ENCODE data around the gene RIMBP2. TPM values are rescaled to one million over a fixed set of nuclear protein-coding genes. Genes with fewer than 3 reads are reported as not detected.

The RIMBP2 gene
- polyA plus RNA-seq, 1 of the 3 experiments (the other 2 are of a cell fraction): 0.90 TPM

DNA sequence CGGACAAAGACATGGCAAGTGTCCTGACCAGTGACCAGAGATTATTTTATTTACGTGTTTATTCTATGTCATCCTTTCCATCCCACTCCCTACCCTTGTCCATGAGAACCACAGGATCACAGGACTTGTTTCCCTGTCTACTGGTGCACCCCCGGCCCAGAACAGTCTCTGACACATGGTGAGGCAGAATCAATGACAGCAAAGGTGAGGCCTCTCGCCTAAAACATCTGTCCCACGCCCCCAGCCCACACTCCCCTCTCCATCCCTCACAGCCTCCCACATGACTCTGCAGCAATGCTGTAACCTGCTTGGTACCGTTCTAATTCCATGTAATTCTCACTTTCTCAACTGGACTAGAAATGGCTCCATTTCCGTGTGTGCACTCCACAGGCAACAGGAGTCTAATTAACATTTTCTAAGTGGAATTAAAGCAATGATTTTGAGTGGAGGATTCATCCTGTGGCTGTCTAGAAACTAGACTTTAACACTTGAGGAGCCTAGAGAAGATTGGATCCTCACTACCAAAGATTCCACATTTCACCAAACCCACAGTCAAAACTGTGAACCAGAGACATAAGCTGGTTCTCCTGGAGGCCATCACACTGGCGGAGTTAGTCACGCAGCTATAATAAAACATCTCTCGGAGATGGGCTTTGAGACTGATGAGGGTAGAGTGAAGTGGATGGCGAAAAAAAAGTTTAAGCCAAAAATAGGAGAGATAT, 228.3 kb downstream of the RIMBP2 start:
- 28% methylated on average over 11 of the region's 11 CpGs for WGBS (ENCODE audit: low lambda C conversion rate)
- Histone ChIP-seq H3K4me3 (ENCODE audit: low read depth in 2 of 2, low read length in 1 of 2) (no peak overlapping the region), H2AFZ (ENCODE audit: low read depth) (no peak overlapping the region), H4K20me1 (ENCODE audit: insufficient read depth) (no peaks in the 10 kb centered on the region), H3K4me2 (no peak overlapping the region), H3K4me1 (ENCODE audit: control insufficient read depth in 1 of 2, insufficient read depth in 2 of 2, low read depth in 1 of 2, low read length in 1 of 2) (no peaks in the 10 kb centered on the region; a peak in 1 of 4 replicates), H3K27me3 (ENCODE audit: insufficient read depth) (no peaks in the 10 kb centered on the region), H3K9ac (no peak overlapping the region), H3F3A (replicated peaks; ENCODE audit: insufficient read depth) (no peaks in the 10 kb centered on the region), H3K9me3 (no peaks in the 10 kb centered on the region), H3K27ac (ENCODE audit: low read depth in 2 of 2, low read length in 1 of 2) (no peak overlapping the region), H3K79me2 (ENCODE audit: insufficient read depth) (no peaks in the 10 kb centered on the region), H3K9me2 (no peaks in the 10 kb centered on the region), H3K36me3 (replicated peaks in 1 of 2; ENCODE audit: control insufficient read depth in 1 of 2, insufficient read depth in 2 of 2, low read length in 1 of 2) (no peaks in the 10 kb centered on the region)
- ChIA-PET POLR2A (no interaction called here), CTCF (no interaction called here)
- no peak for DNase-seq
- TF ChIP-seq NRF1 (IDR thresholded peaks at IDR 0.05; ENCODE audit: low read depth, low read length) (no peak), FOXJ3 (CRISPR knock-in tag; IDR thresholded peaks at IDR 0.05) (no peak), RAD21 (IDR thresholded peaks at IDR 0.05; ENCODE audit: low read length) (no peak), SMC3 (IDR thresholded peaks at IDR 0.05; ENCODE audit: low read depth, low read length) (no peak), TAF1 (IDR thresholded peaks at IDR 0.05; ENCODE audit: borderline replicate concordance, low read depth, low read length) (no peak), RFX5 (IDR thresholded peaks at IDR 0.05; ENCODE audit: low read length) (no peak), POLR2AphosphoS5 (IDR thresholded peaks at IDR 0.05; ENCODE audit: low read depth, low read length) (no peak)
- TF ChIP-seq, protein P1, sequence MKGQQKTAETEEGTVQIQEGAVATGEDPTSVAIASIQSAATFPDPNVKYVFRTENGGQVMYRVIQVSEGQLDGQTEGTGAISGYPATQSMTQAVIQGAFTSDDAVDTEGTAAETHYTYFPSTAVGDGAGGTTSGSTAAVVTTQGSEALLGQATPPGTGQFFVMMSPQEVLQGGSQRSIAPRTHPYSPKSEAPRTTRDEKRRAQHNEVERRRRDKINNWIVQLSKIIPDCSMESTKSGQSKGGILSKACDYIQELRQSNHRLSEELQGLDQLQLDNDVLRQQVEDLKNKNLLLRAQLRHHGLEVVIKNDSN (IDR thresholded peaks at IDR 0.05; ENCODE audit: borderline replicate concordance, low read depth): no peak

DNA sequence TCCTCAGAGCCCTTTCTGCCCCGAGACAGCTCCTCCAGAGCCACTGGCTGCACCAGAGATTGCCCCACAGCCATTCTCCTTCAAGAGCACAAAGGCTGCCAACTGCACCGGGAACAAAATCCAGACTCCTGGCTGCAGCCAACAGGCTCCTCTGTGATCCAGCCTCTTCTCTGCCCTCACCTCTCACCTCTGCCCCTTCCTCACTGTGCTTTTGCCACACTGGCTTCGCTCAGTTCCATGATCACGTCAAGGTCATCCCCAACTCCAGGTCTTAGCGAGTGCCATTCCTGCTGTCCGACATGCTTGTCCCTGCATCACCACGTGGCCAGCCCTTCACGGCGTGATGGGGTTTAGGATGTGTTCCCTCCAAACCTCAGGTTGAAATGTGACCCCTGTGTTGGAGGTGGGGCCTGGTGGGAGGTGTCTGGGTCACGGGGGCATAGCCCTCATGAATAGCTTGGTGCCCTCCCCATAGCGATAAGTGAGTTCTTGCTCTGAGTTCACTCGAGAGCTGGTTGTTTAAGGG, 229.1 kb downstream of the RIMBP2 start:
- Histone ChIP-seq H3K4me1 (ENCODE audit: control insufficient read depth in 1 of 2, insufficient read depth in 2 of 2, low read depth in 1 of 2, low read length in 1 of 2) (no peaks in the 10 kb centered on the region; a peak in 1 of 4 replicates), H3K9ac (no peak overlapping the region), H3K9me3 (no peaks in the 10 kb centered on the region), H3K4me2 (no peak overlapping the region), H3K27ac (ENCODE audit: low read depth in 2 of 2, low read length in 1 of 2) (no peak overlapping the region), H3K36me3 (replicated peaks in 1 of 2; ENCODE audit: control insufficient read depth in 1 of 2, insufficient read depth in 2 of 2, low read length in 1 of 2) (no peaks in the 10 kb centered on the region), H3K4me3 (ENCODE audit: low read depth in 2 of 2, low read length in 1 of 2) (no peak overlapping the region), H2AFZ (ENCODE audit: low read depth) (no peak overlapping the region), H3F3A (replicated peaks; ENCODE audit: insufficient read depth) (no peaks in the 10 kb centered on the region), H4K20me1 (ENCODE audit: insufficient read depth) (no peaks in the 10 kb centered on the region), H3K79me2 (ENCODE audit: insufficient read depth) (no peaks in the 10 kb centered on the region), H3K27me3 (ENCODE audit: insufficient read depth) (no peaks in the 10 kb centered on the region), H3K9me2 (no peaks in the 10 kb centered on the region)
- 55% methylated on average over 12 of the region's 12 CpGs for WGBS (ENCODE audit: low lambda C conversion rate)
- no peak for TF ChIP-seq FOSL2 (IDR thresholded peaks at IDR 0.05; ENCODE audit: borderline replicate concordance, low read depth)
- TF ChIP-seq GABPA (IDR thresholded peaks at IDR 0.05; ENCODE audit: low read depth): no peak
- no peak for TF ChIP-seq TEAD4 (IDR thresholded peaks at IDR 0.05; ENCODE audit: borderline replicate concordance, insufficient read depth)
- TF ChIP-seq, protein P2, sequence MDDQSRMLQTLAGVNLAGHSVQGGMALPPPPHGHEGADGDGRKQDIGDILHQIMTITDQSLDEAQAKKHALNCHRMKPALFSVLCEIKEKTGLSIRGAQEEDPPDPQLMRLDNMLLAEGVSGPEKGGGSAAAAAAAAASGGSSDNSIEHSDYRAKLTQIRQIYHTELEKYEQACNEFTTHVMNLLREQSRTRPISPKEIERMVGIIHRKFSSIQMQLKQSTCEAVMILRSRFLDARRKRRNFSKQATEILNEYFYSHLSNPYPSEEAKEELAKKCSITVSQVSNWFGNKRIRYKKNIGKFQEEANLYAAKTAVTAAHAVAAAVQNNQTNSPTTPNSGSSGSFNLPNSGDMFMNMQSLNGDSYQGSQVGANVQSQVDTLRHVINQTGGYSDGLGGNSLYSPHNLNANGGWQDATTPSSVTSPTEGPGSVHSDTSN (IDR thresholded peaks at IDR 0.05): no peak
- TF ChIP-seq NFIC (IDR thresholded peaks at IDR 0.05; ENCODE audit: borderline replicate concordance): no peak
- no peak for TF ChIP-seq RAD21 (IDR thresholded peaks at IDR 0.05; ENCODE audit: low read length)
- no peak for TF ChIP-seq RXRA (IDR thresholded peaks at IDR 0.05; ENCODE audit: borderline replicate concordance, low read depth)
- ChIA-PET POLR2A (no interaction called here), CTCF (no interaction called here)
- no peak for DNase-seq

Measured in SK-N-SH (cell line).